ENCODE data around the gene STX4.

Gene STX4

DNA sequence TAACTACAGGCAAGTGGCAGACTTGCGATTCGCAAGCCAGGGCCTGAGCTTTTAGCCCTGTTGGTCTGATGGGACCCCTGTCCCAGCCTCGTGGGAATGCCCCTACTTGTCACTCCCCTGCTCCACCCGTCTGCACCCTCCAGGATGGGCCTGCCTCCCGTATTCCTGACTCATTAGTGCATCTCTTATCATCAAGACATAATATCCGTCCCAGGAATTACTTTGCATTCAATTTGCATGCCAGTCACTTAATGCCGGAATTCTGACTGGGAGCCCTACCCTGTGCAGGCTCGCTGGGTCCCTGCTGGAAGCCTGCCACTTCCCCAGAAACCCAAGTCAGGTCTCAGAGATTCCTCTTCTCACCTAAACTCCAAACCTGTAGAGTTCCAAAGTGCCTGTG is 52.1 kb downstream of the STX4 start:
- DNase-seq: no peak

GRCh38 chr16:31085873-31086628 is 52.7 kb downstream of the STX4 start:
- DNase-seq: no peak

DNA sequence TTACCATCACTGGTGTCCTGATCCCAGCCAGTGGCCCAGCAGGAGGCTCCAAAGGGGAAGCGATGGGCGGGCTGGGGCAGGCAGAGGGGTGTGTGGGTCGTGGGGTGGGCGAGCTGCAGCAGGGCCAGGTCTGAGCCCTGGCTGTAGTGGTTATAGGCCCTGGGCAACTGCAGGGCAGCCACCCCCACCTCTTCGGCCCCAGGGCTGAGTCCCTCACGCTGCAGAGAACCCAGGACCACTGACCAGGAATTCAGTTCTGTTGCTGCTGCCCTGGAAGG is 53.2 kb downstream of the STX4 start:
- DNase-seq: no peak

DNA sequence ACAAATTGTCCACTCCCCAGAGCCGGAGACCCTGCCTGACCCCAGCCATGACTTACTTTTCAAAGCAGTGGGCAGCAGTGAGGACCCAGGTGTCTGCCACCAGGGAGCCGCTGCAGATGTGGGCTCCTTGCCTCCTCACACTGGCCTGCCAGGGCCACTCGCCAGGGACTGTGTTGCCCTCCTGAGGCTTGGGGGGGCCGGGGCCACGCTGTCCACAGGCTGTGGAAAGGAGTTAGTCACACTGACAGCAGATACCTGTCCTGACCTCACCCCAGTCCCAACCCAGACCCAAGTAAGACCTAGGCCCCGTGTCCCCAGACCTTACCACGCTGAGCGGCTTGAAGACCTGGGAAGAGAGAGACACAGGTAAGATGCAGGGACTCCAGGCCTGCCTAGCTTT is 54.1 kb downstream of the STX4 start:
- no peak for DNase-seq

GRCh38 chr16:31087971-31088370 is 54.6 kb downstream of the STX4 start:
- no peak for DNase-seq

- DNase-seq: no peak
Measured at GRCh38 chr16:31088459-31089183, 55.3 kb downstream of the STX4 start, which contains the start of gene PRSS53. Gene PRSS53, minus strand, starts transcription at chr16:31088943. Its CDS starts 134 bp downstream, at chr16:31088809.

GRCh38 chr16:31089199-31089598 is 55.8 kb downstream of the STX4 start:
- no peak for DNase-seq
